ENCODE data around the gene ZNF804A.

Gene ZNF804A

GRCh38 chr2:184945824-184946223 is 347.5 kb downstream of the ZNF804A start:
- no peak for DNase-seq (ENCODE audit: low read depth)

GRCh38 chr2:184956856-184957255 is 358.5 kb downstream of the ZNF804A start:
- DNase-seq (ENCODE audit: low read depth): no peak

- no peak for DNase-seq (ENCODE audit: low read depth)
Observed at GRCh38 chr2:184971546-184972068, 373.3 kb downstream of the ZNF804A start.

All from stimulated activated CD8-positive, alpha-beta memory T cell treated with anti-CD3 and anti-CD28 coated beads, Interleukin-12 subunit alpha, Interleukin-12 subunit beta, amount 100 ng/mL, for 4 hours (primary cell).